ENCODE data around the gene TRPM6.
"Not testable (repeated sequence)": the region's sequence is repeated elsewhere in the genome, so short reads cannot be mapped to it uniquely, and the experiment has no call there.

TRPM6 gene

DNA sequence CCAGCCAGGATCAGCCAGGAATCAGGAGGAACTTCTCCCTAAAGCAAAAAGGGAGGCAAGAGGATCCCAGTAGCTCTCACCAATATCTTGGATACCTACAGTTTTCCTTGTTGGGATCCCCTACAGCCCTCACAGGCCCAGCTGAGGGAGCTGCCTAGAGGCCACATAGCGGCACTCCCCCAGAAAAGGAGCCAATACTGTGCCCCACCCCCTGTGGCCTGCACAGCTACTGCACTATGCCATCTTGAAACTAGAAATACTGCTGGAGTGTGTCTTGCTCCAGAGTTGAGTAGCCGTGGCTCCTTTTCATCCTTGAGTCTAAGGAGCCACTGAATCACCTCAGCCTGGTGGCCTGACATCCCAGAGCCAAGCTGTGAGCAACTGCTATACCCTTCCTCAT, 22.3 kb upstream of the TRPM6 start:
- DNase-seq (ENCODE audit: low spot score) (no peak), ATAC-seq (ENCODE audit: low read depth) (no peak)
- H3K4me3 ChIP-seq (ENCODE audit: severe bottlenecking), result no peak overlapping the region
- H3K27ac ChIP-seq (ENCODE audit: poor library complexity, severe bottlenecking), result no peak overlapping the region
- TF ChIP-seq, protein P1, sequence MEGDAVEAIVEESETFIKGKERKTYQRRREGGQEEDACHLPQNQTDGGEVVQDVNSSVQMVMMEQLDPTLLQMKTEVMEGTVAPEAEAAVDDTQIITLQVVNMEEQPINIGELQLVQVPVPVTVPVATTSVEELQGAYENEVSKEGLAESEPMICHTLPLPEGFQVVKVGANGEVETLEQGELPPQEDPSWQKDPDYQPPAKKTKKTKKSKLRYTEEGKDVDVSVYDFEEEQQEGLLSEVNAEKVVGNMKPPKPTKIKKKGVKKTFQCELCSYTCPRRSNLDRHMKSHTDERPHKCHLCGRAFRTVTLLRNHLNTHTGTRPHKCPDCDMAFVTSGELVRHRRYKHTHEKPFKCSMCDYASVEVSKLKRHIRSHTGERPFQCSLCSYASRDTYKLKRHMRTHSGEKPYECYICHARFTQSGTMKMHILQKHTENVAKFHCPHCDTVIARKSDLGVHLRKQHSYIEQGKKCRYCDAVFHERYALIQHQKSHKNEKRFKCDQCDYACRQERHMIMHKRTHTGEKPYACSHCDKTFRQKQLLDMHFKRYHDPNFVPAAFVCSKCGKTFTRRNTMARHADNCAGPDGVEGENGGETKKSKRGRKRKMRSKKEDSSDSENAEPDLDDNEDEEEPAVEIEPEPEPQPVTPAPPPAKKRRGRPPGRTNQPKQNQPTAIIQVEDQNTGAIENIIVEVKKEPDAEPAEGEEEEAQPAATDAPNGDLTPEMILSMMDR (IDR thresholded peaks at IDR 0.05; ENCODE audit: poor library complexity, severe bottlenecking), result no peak
- no peaks in the 10 kb centered on the region for H3K27me3 ChIP-seq (ENCODE audit: insufficient read depth, poor library complexity, severe bottlenecking)
- no peaks in the 10 kb centered on the region for H3K4me1 ChIP-seq (ENCODE audit: insufficient read depth, poor library complexity, severe bottlenecking)
- H3K9me3 ChIP-seq (ENCODE audit: severe bottlenecking), result no peaks in the 10 kb centered on the region
- H3K36me3 ChIP-seq (ENCODE audit: low read depth), result no peaks in the 10 kb centered on the region

DNA sequence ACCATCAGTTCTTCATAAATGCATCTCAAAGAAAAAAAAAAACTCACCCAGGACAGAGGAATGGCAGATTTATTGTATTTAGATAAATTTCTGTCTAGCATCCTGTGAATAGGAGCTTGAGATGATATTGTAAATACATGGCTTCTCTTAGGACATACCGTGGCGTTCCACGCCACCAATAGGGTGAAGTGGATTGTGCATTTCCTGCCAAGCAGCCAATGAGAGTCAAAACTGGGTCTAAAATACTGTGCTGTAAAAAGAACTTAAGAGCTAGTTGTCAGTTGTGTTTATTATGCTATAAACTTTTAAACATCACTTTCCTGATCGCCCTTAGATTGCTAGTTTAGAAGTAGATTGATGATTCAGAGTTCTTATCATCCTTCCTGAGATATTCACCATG, 20.9 kb upstream of the TRPM6 start:
- no peak overlapping the region for H3K4me3 ChIP-seq (ENCODE audit: severe bottlenecking)
- H3K36me3 ChIP-seq (ENCODE audit: low read depth), result no peaks in the 10 kb centered on the region
- DNase-seq (ENCODE audit: low spot score), result no peak
- no peak overlapping the region for H3K27ac ChIP-seq (ENCODE audit: poor library complexity, severe bottlenecking)
- no peaks in the 10 kb centered on the region for H3K9me3 ChIP-seq (ENCODE audit: severe bottlenecking)
- no peaks in the 10 kb centered on the region for H3K4me1 ChIP-seq (ENCODE audit: insufficient read depth, poor library complexity, severe bottlenecking)
- H3K27me3 ChIP-seq (ENCODE audit: insufficient read depth, poor library complexity, severe bottlenecking), result no peaks in the 10 kb centered on the region
- no peak for ATAC-seq (ENCODE audit: low read depth)
- TF ChIP-seq, protein P1 (IDR thresholded peaks at IDR 0.05; ENCODE audit: poor library complexity, severe bottlenecking), result no peak

DNA sequence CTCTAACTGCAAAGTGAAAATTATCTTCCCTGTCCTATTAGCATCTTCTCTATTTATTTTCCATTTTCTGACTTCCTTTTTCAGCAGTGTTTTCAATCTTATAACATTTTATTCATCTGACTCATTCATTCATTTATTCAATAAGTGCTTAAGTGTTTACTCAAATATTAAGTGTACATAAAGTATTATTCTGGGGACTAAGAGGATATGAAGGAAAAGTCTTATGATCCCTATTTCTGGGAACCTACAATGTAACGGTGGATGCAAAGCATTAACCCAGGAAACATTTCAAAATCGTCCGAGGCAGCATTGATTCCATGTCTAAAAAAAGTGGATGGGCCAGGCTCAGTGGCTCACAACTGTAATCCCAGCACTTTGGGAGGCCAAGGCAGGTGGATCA, 19.4 kb upstream of the TRPM6 start:
- H3K4me3 ChIP-seq (ENCODE audit: severe bottlenecking), result no peak overlapping the region
- no peak overlapping the region for H3K27ac ChIP-seq (ENCODE audit: poor library complexity, severe bottlenecking)
- DNase-seq (ENCODE audit: low spot score), result no peak
- H3K4me1 ChIP-seq (ENCODE audit: insufficient read depth, poor library complexity, severe bottlenecking), result no peaks in the 10 kb centered on the region
- ATAC-seq (ENCODE audit: low read depth), result no peak
- H3K27me3 ChIP-seq (ENCODE audit: insufficient read depth, poor library complexity, severe bottlenecking), result no peaks in the 10 kb centered on the region
- H3K9me3 ChIP-seq (ENCODE audit: severe bottlenecking), result no peaks in the 10 kb centered on the region
- TF ChIP-seq, protein P1 (IDR thresholded peaks at IDR 0.05; ENCODE audit: poor library complexity, severe bottlenecking), result no peak
- no peaks in the 10 kb centered on the region for H3K36me3 ChIP-seq (ENCODE audit: low read depth)

DNA sequence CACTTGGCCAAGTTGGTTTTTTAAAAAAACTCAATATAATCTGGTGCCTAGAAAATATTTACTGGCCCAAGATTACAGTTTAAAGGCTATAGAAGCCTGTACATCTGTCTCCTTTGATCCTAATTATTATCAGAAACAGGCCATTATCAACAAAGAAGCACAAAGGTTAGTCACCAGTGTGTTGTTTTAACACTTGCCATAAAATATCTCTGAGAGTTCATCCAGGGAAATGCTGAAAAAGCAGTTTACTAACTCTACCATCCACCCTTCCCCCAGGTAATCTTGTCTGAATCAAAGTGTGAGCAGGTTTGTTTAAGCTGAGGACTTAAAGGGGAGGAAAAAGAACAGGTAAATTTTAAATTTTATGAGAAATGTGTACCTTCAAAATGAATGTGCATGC, 13.3 kb upstream of the TRPM6 start:
- Histone ChIP-seq H3K27ac (ENCODE audit: poor library complexity, severe bottlenecking) (no peak overlapping the region), H3K9me3 (ENCODE audit: severe bottlenecking) (no peaks in the 10 kb centered on the region), H3K27me3 (ENCODE audit: insufficient read depth, poor library complexity, severe bottlenecking) (no peaks in the 10 kb centered on the region), H3K4me1 (ENCODE audit: insufficient read depth, poor library complexity, severe bottlenecking) (no peaks in the 10 kb centered on the region), H3K36me3 (ENCODE audit: low read depth) (no peaks in the 10 kb centered on the region), H3K4me3 (ENCODE audit: severe bottlenecking) (no peak overlapping the region)
- ATAC-seq (ENCODE audit: low read depth), result no peak
- DNase-seq (ENCODE audit: low spot score), result no peak
- TF ChIP-seq, protein P1 (IDR thresholded peaks at IDR 0.05; ENCODE audit: poor library complexity, severe bottlenecking), result no peak

DNA sequence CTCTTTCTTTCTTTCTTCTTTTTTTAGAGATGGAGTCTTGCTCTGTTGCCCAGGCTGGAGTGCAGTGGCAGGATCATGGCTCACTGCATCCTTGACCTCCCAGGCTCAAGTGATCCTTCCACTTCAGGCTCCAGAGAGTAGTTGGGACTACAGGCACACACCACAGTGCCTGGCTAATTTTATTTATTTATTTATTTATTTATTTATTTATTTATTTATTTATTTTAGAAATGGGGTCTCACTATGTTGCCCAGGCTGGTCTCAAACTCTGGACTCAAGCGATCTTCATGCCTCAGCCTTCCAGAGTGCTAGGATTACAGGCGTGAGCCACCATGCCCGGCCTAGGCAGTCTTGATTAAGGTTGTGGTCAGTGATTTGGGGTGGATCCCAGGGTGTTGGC, 728 bp upstream of the TRPM6 start:
- H3K9me3 ChIP-seq (ENCODE audit: severe bottlenecking); H3K36me3 ChIP-seq (ENCODE audit: low read depth); H3K4me1 ChIP-seq (ENCODE audit: insufficient read depth, poor library complexity, severe bottlenecking); H3K27me3 ChIP-seq (ENCODE audit: insufficient read depth, poor library complexity, severe bottlenecking); ATAC-seq (ENCODE audit: low read depth); H3K4me3 ChIP-seq (ENCODE audit: severe bottlenecking); H3K27ac ChIP-seq (ENCODE audit: poor library complexity, severe bottlenecking); DNase-seq (ENCODE audit: low spot score): not testable (repeated sequence)

Data from RWPE2 (cell line).